ENCODE measurements around the gene PIP4K2C.

The PIP4K2C gene

DNA sequence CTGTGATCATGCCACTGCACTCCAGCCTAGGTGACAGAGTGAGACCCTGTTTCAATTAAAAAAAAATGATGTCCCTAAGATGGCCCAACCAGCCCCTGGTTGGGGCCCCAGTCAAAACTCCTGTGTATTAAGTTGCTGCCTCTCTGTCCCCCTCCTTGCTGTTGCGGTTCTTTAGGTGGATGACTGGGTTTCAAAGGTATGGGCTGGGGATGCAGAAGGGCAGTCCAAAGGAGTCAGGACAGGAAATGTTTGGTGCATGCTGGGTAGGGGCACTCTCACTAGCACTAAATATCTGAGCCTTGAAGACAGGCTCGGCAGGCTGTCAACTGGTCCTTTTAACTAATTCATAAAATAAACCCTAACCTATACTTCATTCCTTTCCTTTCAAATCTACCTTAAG lies 12.0 kb upstream of the PIP4K2C start:
- H3K9me2 ChIP-seq (replicated peaks; ENCODE audit: insufficient read depth, low read length): no peaks in the 10 kb centered on the region
- H3F3A ChIP-seq (ENCODE audit: insufficient read depth, low read length): no peaks in the 10 kb centered on the region
- no peak for TF ChIP-seq EZH2phosphoT487 (IDR thresholded peaks at IDR 0.05; ENCODE audit: low read length)
- TF ChIP-seq EZH2 (optimal IDR thresholded peaks at IDR 0.05; ENCODE audit: low read depth, low read length): no peak
- TF ChIP-seq, protein P1, sequence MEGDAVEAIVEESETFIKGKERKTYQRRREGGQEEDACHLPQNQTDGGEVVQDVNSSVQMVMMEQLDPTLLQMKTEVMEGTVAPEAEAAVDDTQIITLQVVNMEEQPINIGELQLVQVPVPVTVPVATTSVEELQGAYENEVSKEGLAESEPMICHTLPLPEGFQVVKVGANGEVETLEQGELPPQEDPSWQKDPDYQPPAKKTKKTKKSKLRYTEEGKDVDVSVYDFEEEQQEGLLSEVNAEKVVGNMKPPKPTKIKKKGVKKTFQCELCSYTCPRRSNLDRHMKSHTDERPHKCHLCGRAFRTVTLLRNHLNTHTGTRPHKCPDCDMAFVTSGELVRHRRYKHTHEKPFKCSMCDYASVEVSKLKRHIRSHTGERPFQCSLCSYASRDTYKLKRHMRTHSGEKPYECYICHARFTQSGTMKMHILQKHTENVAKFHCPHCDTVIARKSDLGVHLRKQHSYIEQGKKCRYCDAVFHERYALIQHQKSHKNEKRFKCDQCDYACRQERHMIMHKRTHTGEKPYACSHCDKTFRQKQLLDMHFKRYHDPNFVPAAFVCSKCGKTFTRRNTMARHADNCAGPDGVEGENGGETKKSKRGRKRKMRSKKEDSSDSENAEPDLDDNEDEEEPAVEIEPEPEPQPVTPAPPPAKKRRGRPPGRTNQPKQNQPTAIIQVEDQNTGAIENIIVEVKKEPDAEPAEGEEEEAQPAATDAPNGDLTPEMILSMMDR (IDR thresholded peaks at IDR 0.05; ENCODE audit: low read length): no peak
- H3K4me2 ChIP-seq (ENCODE audit: low read depth, low read length): no peak overlapping the region
- H3K27me3 ChIP-seq (replicated peaks; ENCODE audit: insufficient read depth, low read length): peaks cover 11% of the 10 kb centered on the region; the same call in 1 of the 2 replicates
- no peak overlapping the region for H3K9ac ChIP-seq (ENCODE audit: low read length)
- no peaks in the 10 kb centered on the region for H3K9me3 ChIP-seq (replicated peaks; ENCODE audit: insufficient read depth, low read length)
- no peaks in the 10 kb centered on the region for H4K20me1 ChIP-seq (ENCODE audit: insufficient read depth, low read length)
- no peak overlapping the region for H3K27ac ChIP-seq (ENCODE audit: low read length)
- H2AFZ ChIP-seq (ENCODE audit: low read length): no peak overlapping the region
- H3K4me3 ChIP-seq (ENCODE audit: low read length): no peak overlapping the region
- no peaks in the 10 kb centered on the region for H3K36me3 ChIP-seq (replicated peaks; ENCODE audit: insufficient read depth, low read length)
- H3K79me2 ChIP-seq (ENCODE audit: low read length): no peaks in the 10 kb centered on the region
- no peak for DNase-seq
- no peaks in the 10 kb centered on the region for H3K4me1 ChIP-seq (ENCODE audit: low read length)

DNA sequence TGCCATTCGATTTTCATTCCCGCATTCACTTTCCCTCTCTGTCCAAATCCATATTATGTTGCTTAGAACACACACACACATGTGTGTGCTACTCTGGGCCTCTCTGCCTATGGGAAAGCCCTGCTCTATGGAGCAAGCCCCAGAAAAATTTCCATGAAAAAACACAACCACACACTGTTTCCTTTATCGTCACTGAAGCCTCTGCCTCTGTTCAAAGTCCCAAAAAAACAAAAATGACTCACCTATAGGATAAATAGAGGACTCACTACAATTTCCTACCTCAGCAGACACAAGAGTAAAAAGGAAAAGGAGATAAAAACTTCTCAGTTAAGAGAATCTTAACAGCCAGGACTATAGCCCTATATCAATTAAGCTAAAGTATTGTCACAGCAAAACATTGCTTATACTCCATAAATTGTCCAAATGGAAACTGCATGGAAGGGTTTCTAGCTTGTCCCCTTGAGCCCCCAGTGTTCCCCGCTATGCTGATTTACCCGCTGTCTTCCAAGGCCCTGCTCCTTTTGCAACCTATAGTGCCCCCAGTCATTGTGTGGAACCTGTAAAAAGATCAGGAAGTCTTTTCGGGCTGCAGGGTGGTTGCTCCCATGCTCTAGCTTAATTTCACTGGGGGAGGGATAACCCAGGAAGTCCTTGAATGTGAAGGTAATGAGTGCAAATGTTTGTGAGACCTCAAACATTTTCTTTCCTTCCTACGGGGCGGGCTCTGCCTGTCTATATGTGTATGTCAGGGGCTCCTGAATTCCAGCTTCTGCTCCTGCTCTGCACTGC lies 11.1 kb upstream of the PIP4K2C start:
- H2AFZ ChIP-seq (ENCODE audit: low read length): no peak overlapping the region
- no peaks in the 10 kb centered on the region for H3K79me2 ChIP-seq (ENCODE audit: low read length)
- no peaks in the 10 kb centered on the region for H3K36me3 ChIP-seq (replicated peaks; ENCODE audit: insufficient read depth, low read length)
- no peak overlapping the region for H3K4me3 ChIP-seq (ENCODE audit: low read length)
- no peak for DNase-seq
- no peaks in the 10 kb centered on the region for H3K9me3 ChIP-seq (replicated peaks; ENCODE audit: insufficient read depth, low read length)
- no peaks in the 10 kb centered on the region for H3K4me1 ChIP-seq (ENCODE audit: low read length)
- no peak for TF ChIP-seq EZH2phosphoT487 (IDR thresholded peaks at IDR 0.05; ENCODE audit: low read length)
- TF ChIP-seq EZH2 (optimal IDR thresholded peaks at IDR 0.05; ENCODE audit: low read depth, low read length): no peak
- TF ChIP-seq, protein P1 (IDR thresholded peaks at IDR 0.05; ENCODE audit: low read length): no peak
- no peaks in the 10 kb centered on the region for H4K20me1 ChIP-seq (ENCODE audit: insufficient read depth, low read length)
- no peaks in the 10 kb centered on the region for H3K9me2 ChIP-seq (replicated peaks; ENCODE audit: insufficient read depth, low read length)
- no peak overlapping the region for H3K4me2 ChIP-seq (ENCODE audit: low read depth, low read length)
- peaks cover 11% of the 10 kb centered on the region; the same call in 1 of the 2 replicates for H3K27me3 ChIP-seq (replicated peaks; ENCODE audit: insufficient read depth, low read length)
- no peak overlapping the region for H3K9ac ChIP-seq (ENCODE audit: low read length)
- no peaks in the 10 kb centered on the region for H3F3A ChIP-seq (ENCODE audit: insufficient read depth, low read length)
- H3K27ac ChIP-seq (ENCODE audit: low read length): no peak overlapping the region

DNA sequence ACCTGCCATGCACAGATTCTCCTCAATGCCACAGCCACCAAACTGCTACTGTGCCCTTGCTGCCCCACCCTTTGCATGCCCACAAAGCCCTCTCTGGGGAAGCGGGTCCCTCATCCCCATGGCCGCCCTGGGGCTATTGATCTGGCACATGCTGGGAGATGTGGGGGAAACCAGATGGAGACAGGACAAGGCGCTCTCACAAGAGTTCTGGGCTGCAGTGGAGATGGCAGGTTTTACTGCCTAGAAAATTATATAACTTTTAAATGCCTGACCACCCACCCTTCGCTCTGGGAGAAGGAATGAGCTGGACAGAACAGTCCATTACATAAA lies 10.6 kb upstream of the PIP4K2C start:
- Histone ChIP-seq H3K4me2 (ENCODE audit: low read depth, low read length) (no peak overlapping the region), H3K9me2 (replicated peaks; ENCODE audit: insufficient read depth, low read length) (no peaks in the 10 kb centered on the region), H3K9ac (ENCODE audit: low read length) (no peak overlapping the region), H3K4me1 (ENCODE audit: low read length) (no peaks in the 10 kb centered on the region), H4K20me1 (ENCODE audit: insufficient read depth, low read length) (no peaks in the 10 kb centered on the region), H3K79me2 (ENCODE audit: low read length) (no peaks in the 10 kb centered on the region), H3F3A (ENCODE audit: insufficient read depth, low read length) (no peaks in the 10 kb centered on the region), H3K27ac (ENCODE audit: low read length) (no peak overlapping the region), H3K36me3 (replicated peaks; ENCODE audit: insufficient read depth, low read length) (no peaks in the 10 kb centered on the region), H3K4me3 (ENCODE audit: low read length) (no peak overlapping the region), H3K27me3 (replicated peaks; ENCODE audit: insufficient read depth, low read length) (peaks cover 11% of the 10 kb centered on the region; the same call in 1 of the 2 replicates), H3K9me3 (replicated peaks; ENCODE audit: insufficient read depth, low read length) (no peaks in the 10 kb centered on the region), H2AFZ (ENCODE audit: low read length) (no peak overlapping the region)
- no peak for DNase-seq
- TF ChIP-seq, protein P1 (IDR thresholded peaks at IDR 0.05; ENCODE audit: low read length): no peak
- no peak for TF ChIP-seq EZH2phosphoT487 (IDR thresholded peaks at IDR 0.05; ENCODE audit: low read length)
- TF ChIP-seq EZH2 (optimal IDR thresholded peaks at IDR 0.05; ENCODE audit: low read depth, low read length): no peak

Measured in MM.1S (cell line).